B cell (primary cell): ENCODE measurements around the gene RGS3.

Experiments used
- EZH2 ChIP-seq: IDR thresholded peaks from 2 replicates; pipeline ENCODE4 v1.6.1; 2012; ENCODE audit warnings: borderline replicate concordance, low read depth, mild to moderate bottlenecking, moderate library complexity, low read length; ENCODE audit not compliant: insufficient read depth, poor library complexity, severe bottlenecking
- TF ChIP-seq, protein P1 (sequence below): fragments of 200-600 bp; IDR thresholded peaks from one replicate; pipeline ENCODE4 v1.8.0; 2022; ENCODE audit warnings: antibody characterized with exemption, mild to moderate bottlenecking

DNA sequence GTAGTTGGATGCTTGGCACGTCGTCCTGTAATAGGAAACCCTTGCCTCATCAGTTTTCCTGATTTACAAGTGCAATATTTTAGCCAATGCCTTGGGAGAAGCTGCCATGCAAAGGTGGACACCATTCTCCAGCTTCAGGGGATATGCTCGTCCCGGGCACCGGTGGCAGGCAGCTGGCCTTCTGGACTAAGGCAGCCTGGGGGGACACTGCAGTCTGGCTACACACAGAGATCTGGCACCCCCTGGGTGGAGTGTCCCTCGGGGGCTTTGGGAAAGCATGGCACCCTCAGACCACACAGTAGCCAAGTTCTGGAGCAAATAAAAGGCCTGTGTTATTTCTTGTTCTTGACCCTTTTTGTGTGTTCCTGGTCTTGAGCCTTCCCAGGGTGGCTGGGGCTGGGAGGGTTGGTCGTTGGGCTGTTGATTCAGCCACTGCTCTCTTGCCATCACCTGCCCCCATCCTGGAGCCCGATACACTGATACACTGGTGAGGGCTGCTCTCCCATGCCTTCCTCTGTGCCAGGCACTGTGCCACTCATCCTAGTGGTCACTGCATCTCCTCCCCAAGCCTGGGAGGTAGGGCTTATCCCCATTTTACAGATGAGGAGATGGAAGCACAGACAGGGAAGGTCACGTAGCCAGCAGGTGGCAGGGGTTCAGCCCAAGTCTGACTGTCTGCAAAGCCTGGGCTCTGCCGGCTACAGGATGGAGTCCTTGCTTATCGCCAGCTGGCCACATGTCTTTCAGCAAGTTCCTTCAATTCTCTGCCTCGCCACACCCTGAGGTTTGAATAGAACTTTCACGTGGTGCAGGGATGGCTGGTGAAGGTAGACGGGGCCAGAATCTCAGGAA is 134.1 kb downstream of the RGS3 start:
- TF ChIP-seq, protein P1, sequence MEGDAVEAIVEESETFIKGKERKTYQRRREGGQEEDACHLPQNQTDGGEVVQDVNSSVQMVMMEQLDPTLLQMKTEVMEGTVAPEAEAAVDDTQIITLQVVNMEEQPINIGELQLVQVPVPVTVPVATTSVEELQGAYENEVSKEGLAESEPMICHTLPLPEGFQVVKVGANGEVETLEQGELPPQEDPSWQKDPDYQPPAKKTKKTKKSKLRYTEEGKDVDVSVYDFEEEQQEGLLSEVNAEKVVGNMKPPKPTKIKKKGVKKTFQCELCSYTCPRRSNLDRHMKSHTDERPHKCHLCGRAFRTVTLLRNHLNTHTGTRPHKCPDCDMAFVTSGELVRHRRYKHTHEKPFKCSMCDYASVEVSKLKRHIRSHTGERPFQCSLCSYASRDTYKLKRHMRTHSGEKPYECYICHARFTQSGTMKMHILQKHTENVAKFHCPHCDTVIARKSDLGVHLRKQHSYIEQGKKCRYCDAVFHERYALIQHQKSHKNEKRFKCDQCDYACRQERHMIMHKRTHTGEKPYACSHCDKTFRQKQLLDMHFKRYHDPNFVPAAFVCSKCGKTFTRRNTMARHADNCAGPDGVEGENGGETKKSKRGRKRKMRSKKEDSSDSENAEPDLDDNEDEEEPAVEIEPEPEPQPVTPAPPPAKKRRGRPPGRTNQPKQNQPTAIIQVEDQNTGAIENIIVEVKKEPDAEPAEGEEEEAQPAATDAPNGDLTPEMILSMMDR, result no peak
- no peak for TF ChIP-seq EZH2
